ENCODE data around the gene ALKBH3. TPM values are rescaled to one million over a fixed set of nuclear protein-coding genes. Genes with fewer than 3 reads are reported as not detected.
A peak's percentile ranks its signal among the peaks of the same experiment; 100 is the strongest.

The ALKBH3 gene
- total RNA-seq, 2 donors from 2014 or later = 9.3 to 13.9 TPM

DNA sequence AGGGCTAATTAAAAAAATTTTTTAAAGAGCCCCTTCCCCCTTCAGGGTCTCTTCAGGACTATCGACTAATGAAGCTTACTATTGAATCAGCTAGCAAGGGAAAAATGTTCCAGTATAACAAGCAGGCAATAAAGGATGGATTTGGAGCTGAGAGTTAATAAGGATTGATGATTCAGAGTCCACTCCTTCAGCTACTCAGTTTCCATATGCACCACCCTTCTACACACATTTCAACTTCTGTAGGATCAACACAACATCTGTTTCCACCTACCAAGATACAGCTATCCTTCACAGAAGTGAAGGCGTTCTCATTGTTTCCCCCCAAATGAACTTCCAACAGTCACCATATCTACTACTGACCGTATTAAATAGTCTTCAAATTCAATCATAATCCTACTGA is 6.6 kb upstream of the ALKBH3 start:
- 90 to 100% methylated on average over 2 to 3 of the region's 3 CpGs for WGBS, 2 experiments (ENCODE audit: insufficient coverage in 1 of 2, insufficient read length in 1 of 2)
- TF ChIP-seq, protein P1, sequence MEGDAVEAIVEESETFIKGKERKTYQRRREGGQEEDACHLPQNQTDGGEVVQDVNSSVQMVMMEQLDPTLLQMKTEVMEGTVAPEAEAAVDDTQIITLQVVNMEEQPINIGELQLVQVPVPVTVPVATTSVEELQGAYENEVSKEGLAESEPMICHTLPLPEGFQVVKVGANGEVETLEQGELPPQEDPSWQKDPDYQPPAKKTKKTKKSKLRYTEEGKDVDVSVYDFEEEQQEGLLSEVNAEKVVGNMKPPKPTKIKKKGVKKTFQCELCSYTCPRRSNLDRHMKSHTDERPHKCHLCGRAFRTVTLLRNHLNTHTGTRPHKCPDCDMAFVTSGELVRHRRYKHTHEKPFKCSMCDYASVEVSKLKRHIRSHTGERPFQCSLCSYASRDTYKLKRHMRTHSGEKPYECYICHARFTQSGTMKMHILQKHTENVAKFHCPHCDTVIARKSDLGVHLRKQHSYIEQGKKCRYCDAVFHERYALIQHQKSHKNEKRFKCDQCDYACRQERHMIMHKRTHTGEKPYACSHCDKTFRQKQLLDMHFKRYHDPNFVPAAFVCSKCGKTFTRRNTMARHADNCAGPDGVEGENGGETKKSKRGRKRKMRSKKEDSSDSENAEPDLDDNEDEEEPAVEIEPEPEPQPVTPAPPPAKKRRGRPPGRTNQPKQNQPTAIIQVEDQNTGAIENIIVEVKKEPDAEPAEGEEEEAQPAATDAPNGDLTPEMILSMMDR (conservative IDR thresholded peaks at IDR 0.05) = no peak
- Histone ChIP-seq H3K4me1 (ENCODE audit: control insufficient read depth, insufficient read depth, low read length) (no peaks in the 10 kb centered on the region), H3K36me3 (ENCODE audit: control insufficient read depth, insufficient read depth, low read length) (no peaks in the 10 kb centered on the region), H3K27me3 (ENCODE audit: control insufficient read depth, insufficient read depth, low read length, poor library complexity, severe bottlenecking) (peaks cover 96% of the 10 kb centered on the region), H3K27ac (ENCODE audit: low read depth, low read length) (no peak overlapping the region), H3K9ac (ENCODE audit: extremely low read depth, low read length, poor library complexity, severe bottlenecking) (no peak overlapping the region), H3K9me3 (ENCODE audit: control insufficient read depth, low read length) (no peaks in the 10 kb centered on the region), H3K4me3 (ENCODE audit: low read length) (no peak overlapping the region)
- no peak overlapping the region for H3K4me3 Mint-ChIP-seq
- H3K27me3 Mint-ChIP-seq (ENCODE audit: insufficient read depth) = peaks cover 92% of the 10 kb centered on the region
- no peaks in the 10 kb centered on the region for H3K36me3 Mint-ChIP-seq (ENCODE audit: low read depth)
- H3K27ac Mint-ChIP-seq = no peak overlapping the region
- no peaks in the 10 kb centered on the region for H3K4me1 Mint-ChIP-seq
- DNase-seq = no peak
- H3K9me3 Mint-ChIP-seq = peaks cover 1% of the 10 kb centered on the region

DNA sequence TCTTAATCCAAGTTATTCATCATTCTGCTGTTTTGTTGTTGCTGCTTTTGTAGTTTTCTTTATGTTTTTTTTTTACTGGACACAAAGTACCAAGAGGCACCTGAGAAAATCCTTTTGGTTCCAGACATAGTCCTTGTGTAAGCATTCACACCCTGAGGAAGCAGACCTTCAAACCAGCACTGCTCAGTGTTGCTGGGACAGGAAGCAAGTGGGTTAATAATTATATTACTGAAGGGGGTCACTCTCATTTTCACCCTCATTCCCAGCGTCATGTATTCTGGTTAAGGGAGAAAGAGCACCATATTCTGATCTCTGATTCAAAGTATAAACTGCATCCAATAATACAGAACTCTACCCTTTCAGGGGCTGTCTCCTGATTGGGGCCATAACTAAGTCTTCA is 5.9 kb upstream of the ALKBH3 start:
- no peaks in the 10 kb centered on the region for H3K36me3 Mint-ChIP-seq (ENCODE audit: low read depth)

DNA sequence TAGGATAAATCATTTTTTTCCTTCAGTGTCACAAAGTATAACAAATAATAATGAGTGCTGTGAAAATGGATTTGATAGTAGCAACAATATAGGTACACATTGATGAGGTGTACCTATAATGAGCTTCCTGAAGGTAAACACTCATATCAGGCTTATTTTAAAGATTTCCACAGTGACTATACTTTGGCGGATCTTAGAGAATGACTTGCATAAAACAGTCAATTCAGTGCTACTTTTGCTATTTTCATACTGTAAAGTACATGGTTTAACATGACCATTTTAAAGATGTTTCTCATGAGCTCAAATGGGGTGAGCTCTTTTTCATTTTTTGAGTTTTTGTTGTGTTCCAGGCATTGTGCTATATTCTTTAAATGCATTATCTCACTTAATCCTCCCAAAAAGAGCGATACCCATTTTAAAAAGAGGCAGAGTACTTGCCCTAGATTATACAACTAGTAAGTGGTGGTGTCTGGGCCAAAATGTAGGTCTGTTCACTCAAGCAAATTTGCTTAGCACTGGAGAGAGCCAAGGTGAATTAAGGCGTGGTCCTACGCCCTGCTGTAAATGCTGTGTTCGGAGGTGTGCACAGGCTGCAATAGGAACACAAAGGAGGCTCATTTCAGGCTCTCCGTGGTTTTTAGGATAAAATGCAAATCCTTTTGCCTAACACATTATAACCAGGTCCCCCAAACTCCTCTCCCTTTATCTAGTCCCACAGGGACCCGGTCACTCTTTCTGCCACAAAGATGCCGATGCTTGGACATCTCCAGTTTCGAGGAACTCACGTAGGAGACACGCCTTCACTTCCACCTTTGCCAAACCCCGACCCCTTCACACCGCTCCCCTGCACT is 617 bp upstream of the ALKBH3 start:
- H3K4me3 Mint-ChIP-seq = peak overlapping the region; percentile 81
- Histone ChIP-seq H3K9me3 (ENCODE audit: control insufficient read depth, low read length) (peaks cover 9% of the 10 kb centered on the region), H3K27ac (ENCODE audit: low read depth, low read length) (no peak overlapping the region), H3K9ac (ENCODE audit: extremely low read depth, low read length, poor library complexity, severe bottlenecking) (no peak overlapping the region), H3K4me3 (ENCODE audit: low read length) (peak overlapping the region; percentile 97), H3K27me3 (ENCODE audit: control insufficient read depth, insufficient read depth, low read length, poor library complexity, severe bottlenecking) (peaks cover 49% of the 10 kb centered on the region), H3K4me1 (ENCODE audit: control insufficient read depth, insufficient read depth, low read length) (no peaks in the 10 kb centered on the region), H3K36me3 (ENCODE audit: control insufficient read depth, insufficient read depth, low read length) (peaks cover 22% of the 10 kb centered on the region)
- 56 to 70% methylated on average over 4 to 13 of the region's 13 CpGs for WGBS, 2 experiments (ENCODE audit: insufficient coverage in 1 of 2, insufficient read length in 1 of 2)
- no peak for DNase-seq
- peaks cover 13% of the 10 kb centered on the region for H3K9me3 Mint-ChIP-seq
- TF ChIP-seq, protein P1 (conservative IDR thresholded peaks at IDR 0.05) = no peak
- H3K27ac Mint-ChIP-seq = no peak overlapping the region
- peaks cover 59% of the 10 kb centered on the region for H3K27me3 Mint-ChIP-seq (ENCODE audit: insufficient read depth)
- H3K4me1 Mint-ChIP-seq = peaks cover 7% of the 10 kb centered on the region
- H3K36me3 Mint-ChIP-seq (ENCODE audit: low read depth) = peaks cover 18% of the 10 kb centered on the region

More for the DNA sequence above, 5.9 kb upstream of the ALKBH3 start:
- Histone ChIP-seq H3K9ac (ENCODE audit: extremely low read depth, low read length, poor library complexity, severe bottlenecking) (no peak overlapping the region), H3K36me3 (ENCODE audit: control insufficient read depth, insufficient read depth, low read length) (no peaks in the 10 kb centered on the region), H3K4me3 (ENCODE audit: low read length) (no peak overlapping the region), H3K9me3 (ENCODE audit: control insufficient read depth, low read length) (peaks cover 3% of the 10 kb centered on the region), H3K4me1 (ENCODE audit: control insufficient read depth, insufficient read depth, low read length) (no peaks in the 10 kb centered on the region), H3K27me3 (ENCODE audit: control insufficient read depth, insufficient read depth, low read length, poor library complexity, severe bottlenecking) (peaks cover 96% of the 10 kb centered on the region), H3K27ac (ENCODE audit: low read depth, low read length) (no peak overlapping the region)
- H3K27ac Mint-ChIP-seq = no peak overlapping the region
- H3K27me3 Mint-ChIP-seq (ENCODE audit: insufficient read depth) = peaks cover 92% of the 10 kb centered on the region
- DNase-seq = no peak
- H3K4me1 Mint-ChIP-seq = no peaks in the 10 kb centered on the region
- TF ChIP-seq, protein P1 (conservative IDR thresholded peaks at IDR 0.05) = no peak
- H3K4me3 Mint-ChIP-seq = no peak overlapping the region
- WGBS, 2 experiments (ENCODE audit: insufficient coverage in 1 of 2, insufficient read length in 1 of 2) = 86% methylated on average over 1 of the region's 1 CpG; no CpG with 5 or more reads in 1 of the 2 experiments
- H3K9me3 Mint-ChIP-seq = peaks cover 6% of the 10 kb centered on the region

Data from endodermal cell (in vitro differentiated cells).